Neutrophil (primary cell): ENCODE measurements around the gene ITPK1.
A peak's percentile ranks its signal among the peaks of the same experiment; 100 is the strongest.

Source experiments
- H3K27ac ChIP-seq: fragments of 200-600 bp; sonication (generic); 2 replicates; pipeline ENCODE4 v1.5.1; 2016; ENCODE audit warnings: mild to moderate bottlenecking, moderate library complexity
- H3K27me3 ChIP-seq: fragments of 200-600 bp; sonication (generic); 2 replicates; pipeline ENCODE4 v1.6.0; 2016; ENCODE audit warnings: mild to moderate bottlenecking
- H3K36me3 ChIP-seq: fragments of 200-600 bp; sonication (generic); 2 replicates; pipeline ENCODE4 v1.5.1; 2017
- H3K4me1 ChIP-seq, 2 experiments: fragments of 200-600 bp in 1 of 2; sonication (generic) in 1 of 2; 1 replicate in 1 of 2; 2 replicates in 1 of 2; pipeline versions ENCODE4 v1.5.1 to v1.6.1; 2013 to 2016; ENCODE audit warnings: low read depth in 1 of 2, low read length in 1 of 2, mild to moderate bottlenecking in 1 of 2, moderate library complexity in 1 of 2; ENCODE audit not compliant: control insufficient read depth in 1 of 2, insufficient read depth in 1 of 2
- H3K4me3 ChIP-seq, 2 experiments: fragments of 200-600 bp in 1 of 2; sonication (generic) in 1 of 2; 1 replicate in 1 of 2; 2 replicates in 1 of 2; pipeline ENCODE4 v1.5.1; 2013 to 2016; ENCODE audit warnings: low read depth in 1 of 2, low read length in 1 of 2, mild to moderate bottlenecking in 1 of 2, moderate library complexity in 1 of 2
- H3K9me3 ChIP-seq: fragments of 200-600 bp; sonication (generic); 2 replicates; pipeline ENCODE4 v1.5.1; 2016
- CTCF ChIP-seq: fragments of 200-600 bp; sonication (generic); IDR thresholded peaks from 2 replicates; pipeline ENCODE4 v1.5.1; 2016; ENCODE audit warnings: antibody characterized with exemption

ITPK1 gene

GRCh38 chr14:93094121-93094918 is 21.4 kb downstream of the ITPK1 start:
- Histone ChIP-seq H3K27ac (no peak overlapping the region), H3K4me1 (peaks cover 19 to 23% of the 10 kb centered on the region in 2 experiments), H3K36me3 (peaks cover 3% of the 10 kb centered on the region), H3K9me3 (no peaks in the 10 kb centered on the region), H3K27me3 (no peaks in the 10 kb centered on the region), H3K4me3 (no peak overlapping the region)
- no peak for TF ChIP-seq CTCF

GRCh38 chr14:93092606-93093556 is 22.8 kb downstream of the ITPK1 start:
- no peaks in the 10 kb centered on the region for H3K9me3 ChIP-seq
- H3K27ac ChIP-seq: no peak overlapping the region
- H3K4me1 ChIP-seq: peaks cover 19% of the 10 kb centered on the region in 2 experiments
- H3K36me3 ChIP-seq: peaks cover 3% of the 10 kb centered on the region
- TF ChIP-seq CTCF: no peak
- no peaks in the 10 kb centered on the region for H3K27me3 ChIP-seq
- no peak overlapping the region for H3K4me3 ChIP-seq

- peak overlapping the region; percentile 38 for H3K27ac ChIP-seq
- H3K9me3 ChIP-seq: no peaks in the 10 kb centered on the region
- no peak for TF ChIP-seq CTCF
- H3K27me3 ChIP-seq: no peaks in the 10 kb centered on the region
- H3K4me3 ChIP-seq: no peak overlapping the region
- peaks cover 7% of the 10 kb centered on the region for H3K36me3 ChIP-seq
- peaks cover 14% of the 10 kb centered on the region in 2 experiments for H3K4me1 ChIP-seq
Measured at GRCh38 chr14:93091666-93092065, 24.1 kb downstream of the ITPK1 start.

GRCh38 chr14:93090826-93091555 is 24.7 kb downstream of the ITPK1 start:
- Histone ChIP-seq H3K36me3 (peaks cover 7% of the 10 kb centered on the region), H3K9me3 (no peaks in the 10 kb centered on the region), H3K27ac (peak overlapping the region; percentile 38), H3K4me1 (peaks cover 14% of the 10 kb centered on the region in 2 experiments), H3K4me3 (no peak overlapping the region), H3K27me3 (no peaks in the 10 kb centered on the region)
- no peak for TF ChIP-seq CTCF
